NCI-H82 treated with DMSO at 0.1 percent for 48 hours (cell line): ENCODE measurements around the gene CARD8.

ENCODE experiments used
- DNase-seq: peaks from one replicate; lab custom pipeline; 2025; ENCODE audit not compliant: unreplicated experiment; lab: John Stamatoyannopoulos, UW

Gene CARD8

DNA sequence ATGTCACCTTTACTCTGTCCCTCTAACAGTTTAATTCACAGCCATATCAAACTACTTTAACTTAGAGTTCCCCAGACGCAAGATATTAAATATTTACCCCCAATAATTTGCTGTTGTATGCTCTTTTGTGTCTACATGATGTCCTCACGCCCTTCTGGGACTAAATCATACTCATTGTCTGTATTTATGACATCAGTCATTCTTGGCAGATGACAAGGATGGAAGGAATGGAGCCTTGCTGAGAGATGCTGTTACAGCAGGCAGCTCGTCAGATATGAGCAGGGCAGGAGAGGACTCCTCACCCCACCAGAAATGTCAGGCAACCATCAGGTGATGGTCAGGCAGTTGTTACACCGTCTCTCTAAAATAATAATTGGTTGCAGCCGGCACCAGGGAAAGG, 41.8 kb downstream of the CARD8 start:
- DNase-seq: no peak

DNA sequence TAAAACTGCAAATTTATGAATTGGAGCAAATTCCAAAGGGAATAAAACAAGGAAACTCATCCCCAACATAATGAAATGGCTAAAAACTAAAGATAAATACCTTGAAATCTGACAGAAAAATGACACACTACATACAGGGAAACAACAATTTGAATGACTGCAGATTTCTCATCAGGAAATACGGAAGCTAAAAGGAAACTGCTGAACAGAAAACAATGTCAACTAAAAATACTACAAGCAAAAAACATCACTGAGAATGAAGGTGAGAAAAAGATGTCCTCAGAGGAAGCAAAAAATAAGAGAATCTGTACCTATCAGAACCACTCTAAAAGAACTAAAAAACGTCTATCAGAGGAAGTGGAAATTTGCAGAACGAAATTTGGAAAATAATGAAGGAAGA, 45.7 kb downstream of the CARD8 start:
- no peak for DNase-seq

DNA sequence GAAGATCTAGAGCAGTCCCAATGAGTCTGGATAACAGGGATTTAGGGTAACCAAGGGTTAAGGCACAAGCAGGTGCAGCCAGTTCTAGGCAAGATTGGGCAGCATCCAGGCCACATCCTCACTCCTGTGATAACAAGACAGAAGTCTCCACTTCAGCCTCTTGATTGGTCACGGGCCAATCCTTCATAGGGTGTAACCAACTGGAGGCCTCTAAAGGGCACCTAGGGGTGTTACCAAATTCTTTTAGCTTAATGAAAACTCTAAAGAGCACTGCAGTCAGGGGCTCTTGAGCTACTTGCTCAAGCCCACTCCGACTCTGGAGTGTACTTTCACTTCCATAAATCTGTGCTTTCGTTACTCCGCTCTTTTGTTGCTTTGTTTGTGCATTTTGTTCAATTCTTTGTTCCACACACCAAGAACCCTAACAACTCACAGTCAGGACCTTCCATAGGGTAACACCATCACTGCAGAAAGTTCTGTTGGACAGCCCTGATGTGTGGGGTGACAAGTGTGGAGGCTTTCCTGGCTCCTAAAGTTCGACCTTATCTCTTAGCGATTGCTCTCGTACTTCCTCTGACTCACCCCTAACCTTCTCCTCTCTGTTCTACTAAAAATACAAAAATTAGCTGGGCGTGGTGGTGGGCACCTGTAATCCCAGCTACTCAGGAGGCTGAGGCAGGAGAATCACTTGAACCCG, 49.2 kb downstream of the CARD8 start:
- no peak for DNase-seq

DNA sequence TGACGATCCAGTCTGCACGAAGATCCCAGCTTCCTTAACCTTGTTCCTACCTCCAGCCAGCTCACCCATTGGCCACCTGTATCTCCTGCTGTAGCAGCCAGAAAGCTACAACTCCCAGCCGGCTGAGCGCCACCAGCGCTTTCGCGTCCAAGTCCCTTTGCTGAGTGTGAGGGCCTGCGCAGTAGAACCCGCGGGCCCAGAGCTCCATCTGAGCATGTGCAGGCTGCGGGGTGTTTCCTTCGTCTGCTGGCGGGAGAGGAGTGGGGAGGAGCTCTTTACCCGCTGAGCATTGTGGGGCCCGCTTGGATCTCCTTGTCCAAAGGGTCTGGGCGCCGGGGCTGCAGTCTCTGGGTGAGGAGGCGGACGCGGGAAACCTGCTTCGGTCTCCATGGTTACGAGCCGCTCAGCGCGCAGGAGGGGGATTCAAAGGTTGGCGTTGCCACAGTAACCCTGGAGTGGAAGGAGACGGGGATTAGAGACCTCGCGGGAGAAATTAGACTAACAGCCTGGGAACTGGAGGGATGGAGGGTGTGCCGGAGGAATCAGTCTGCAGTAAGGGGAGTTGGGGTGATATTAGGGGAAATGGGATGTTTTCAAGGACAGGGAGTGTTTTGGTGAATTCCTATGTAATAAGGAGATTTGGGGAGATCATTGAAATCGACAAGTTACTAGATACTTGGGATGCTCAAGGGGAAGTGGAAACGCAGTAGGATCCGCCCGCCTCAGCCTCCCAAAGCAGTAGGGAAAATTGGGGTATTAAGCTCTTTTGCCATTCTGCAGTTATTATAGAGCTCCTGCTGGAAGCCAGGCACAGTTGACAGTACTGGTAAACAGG, 51.7 kb downstream of the CARD8 start:
- peak; percentile 98 for DNase-seq

DNA sequence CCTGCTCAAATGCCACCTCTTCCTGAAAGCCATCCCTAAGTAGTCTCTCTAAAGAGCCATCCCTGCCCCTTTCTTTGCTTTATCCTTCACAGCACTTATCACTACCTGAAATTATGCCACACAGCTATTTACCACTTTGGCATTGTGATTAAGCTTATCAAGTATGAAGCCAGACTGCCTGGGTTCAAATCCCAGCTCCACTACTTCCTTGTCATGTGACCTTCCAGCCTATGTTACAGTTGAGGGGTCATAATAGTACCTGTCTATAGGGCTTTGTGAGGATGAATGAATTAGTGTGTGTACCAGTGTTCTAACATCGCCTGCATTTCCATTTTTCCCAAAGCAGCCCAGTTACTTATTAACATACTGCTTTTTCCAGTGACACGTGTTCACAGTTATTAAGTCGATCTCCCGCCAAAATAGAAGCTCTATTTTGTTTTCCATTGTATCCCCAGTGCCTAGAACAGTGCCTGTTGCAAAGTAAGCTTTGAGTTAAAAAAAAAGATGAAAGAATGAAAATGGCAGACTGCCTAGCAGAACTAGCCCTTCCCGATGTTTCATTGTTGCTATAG, 52.4 kb downstream of the CARD8 start:
- DNase-seq: no peak

DNA sequence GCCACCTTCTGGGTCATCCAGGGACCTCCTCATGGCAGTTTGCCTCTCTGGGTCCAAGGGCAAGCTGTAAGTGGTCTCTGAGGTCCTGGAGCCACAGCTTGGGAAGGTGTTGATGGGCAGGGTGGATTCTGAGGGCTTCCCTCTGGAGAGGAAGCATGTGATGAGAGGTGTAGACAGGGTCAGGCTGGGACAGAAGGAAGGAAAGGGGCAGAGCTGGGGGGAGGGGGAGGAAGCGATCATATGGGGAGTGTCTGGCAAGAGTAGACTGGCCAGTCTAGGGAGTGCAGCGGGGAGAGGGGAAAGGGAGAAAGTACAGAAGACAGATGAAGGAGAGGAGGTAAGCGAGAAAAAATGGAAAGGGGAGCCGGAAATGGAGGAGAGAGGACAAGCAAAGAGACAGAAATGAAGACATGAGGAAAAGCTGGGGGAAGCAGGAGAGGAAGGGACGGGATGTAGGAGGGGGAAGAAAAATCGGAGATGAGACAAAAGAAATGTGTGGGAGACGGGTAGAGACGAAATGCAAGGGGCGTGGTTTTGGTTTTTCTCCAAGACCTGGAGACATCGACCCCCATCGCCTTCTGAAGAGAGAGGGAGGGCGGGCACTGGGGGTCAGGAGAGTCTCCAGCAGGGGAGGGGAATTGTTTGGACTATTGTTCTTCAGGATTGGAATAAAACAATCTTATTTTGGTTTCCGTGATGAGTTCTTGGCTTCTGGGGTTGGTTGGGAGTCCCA, 58.6 kb downstream of the CARD8 start:
- DNase-seq: no peak

DNA sequence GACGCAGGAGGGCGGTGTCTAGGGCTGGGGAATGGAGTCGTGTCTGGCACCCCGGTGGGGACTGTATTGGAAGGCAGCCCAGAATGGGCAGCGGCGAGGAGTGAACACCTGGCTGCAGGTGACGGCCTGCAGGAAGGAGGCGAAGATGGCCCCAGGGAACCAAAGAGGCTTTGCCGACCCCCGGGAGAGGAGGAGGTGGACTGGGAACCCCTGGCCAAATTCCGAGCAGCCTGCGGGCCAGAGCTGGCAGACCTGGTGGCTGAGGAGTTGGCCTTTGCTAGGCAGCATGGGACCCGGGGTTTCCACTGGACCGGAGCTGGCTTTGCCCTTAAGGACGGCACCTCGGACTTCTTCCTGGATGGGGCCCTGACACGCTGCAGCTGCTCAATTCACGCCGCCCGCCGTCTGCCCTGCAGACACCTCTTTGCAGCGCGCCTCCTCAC, 59.4 kb downstream of the CARD8 start:
- no peak for DNase-seq

DNA sequence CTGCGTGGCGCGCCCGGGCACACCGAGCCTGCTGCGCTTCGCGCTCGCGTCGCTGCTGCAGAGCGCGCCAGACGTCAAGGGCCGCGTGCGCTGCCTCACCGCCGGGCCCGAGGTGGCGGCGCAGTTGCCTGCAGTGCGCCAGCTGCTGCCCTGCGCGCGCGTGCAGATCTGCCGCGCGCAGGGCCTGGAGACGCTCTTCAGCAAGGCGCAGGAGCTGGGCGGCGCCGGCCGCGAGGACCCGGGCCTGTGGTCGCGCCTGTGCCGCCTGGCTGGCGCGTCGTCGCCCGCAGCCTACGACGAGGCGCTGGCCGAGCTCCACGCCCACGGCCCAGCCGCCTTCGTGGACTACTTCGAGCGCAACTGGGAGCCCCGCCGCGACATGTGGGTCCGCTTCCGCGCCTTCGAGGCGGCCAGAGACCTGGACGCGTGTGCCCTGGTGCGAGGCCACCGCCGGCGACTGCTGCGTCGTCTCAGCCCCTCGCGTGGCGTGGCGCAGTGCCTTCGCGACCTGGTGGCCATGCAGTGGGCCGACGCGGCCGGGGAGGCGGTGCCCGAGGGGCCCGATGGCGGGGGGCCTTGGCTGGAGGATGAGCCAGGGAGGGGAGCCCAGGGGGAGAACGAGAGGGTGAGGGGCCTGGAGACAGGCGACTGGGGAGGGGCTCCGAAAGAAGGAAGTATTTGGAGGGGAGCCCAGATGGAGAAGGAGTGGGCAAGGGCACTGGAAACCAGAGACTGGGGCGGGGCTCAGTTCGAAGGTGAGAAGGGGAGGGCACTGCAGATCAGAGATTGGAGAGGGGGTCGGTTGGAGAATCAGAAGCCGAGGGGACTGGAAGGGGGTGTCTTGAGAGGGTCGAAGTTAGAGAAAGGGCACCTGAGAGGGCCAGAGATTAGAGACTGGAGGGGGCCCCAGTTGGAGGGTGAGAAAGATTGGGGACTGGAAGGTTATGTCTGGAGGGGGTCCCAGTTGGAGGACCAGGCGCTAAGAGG, 60.6 kb downstream of the CARD8 start:
- no peak for DNase-seq

DNA sequence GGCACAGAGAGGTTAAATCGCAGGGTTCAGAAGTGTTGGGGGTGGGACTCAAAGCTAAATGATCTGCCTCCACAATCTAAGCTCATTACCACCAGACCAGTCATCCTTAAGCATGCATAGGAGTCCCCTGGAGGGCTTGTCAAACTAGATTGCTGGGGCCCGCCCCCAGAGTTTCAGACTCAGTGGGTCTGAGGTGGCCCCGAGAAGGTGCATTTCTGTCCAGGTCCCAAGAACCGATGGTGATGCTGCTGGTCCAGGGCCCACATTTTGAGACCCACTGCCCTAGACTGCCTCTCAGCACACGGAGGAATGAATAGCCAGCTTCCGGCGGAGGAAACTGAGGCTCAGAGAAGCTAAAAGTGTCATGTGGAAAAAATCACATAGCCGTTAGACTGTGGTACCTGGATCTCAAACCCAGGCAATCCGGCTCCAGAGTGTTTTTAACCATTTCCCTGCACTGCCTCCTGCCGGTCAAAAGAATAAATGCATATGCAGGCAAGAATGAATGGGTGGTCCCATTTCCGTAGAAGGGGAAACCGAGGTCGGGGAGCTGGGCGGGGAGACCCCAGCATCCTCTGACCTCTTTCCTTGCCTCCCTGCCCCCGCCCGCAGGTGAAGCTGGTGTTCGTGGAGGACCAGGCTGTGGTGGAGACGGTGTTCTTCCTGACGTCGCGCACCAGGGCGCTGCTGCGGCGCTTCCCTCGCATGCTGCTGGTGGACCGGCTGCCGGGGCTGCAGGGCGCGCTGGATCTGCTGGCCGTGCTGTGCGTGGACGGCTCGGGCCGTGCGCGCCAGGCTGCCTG, 61.5 kb downstream of the CARD8 start:
- no peak for DNase-seq

DNA sequence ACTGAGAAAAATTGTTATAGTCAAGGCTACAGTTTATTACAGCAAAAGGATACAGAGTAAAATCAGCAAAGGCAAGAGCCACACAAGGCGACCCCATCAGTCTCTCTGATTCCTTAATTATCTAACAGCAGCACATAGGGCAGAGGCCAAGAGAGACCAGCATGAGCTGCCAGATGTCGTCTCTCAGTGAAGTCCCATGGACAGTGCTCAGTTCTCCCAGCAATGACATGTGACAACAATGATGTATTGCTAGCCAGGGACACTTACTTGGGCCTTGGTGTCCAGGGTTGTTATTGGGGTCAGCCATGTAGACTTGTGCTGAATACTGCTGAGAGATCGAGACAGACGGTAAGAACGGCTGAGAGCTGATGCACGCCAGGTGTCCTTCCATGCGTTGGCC, 63.0 kb downstream of the CARD8 start:
- DNase-seq: no peak

DNA sequence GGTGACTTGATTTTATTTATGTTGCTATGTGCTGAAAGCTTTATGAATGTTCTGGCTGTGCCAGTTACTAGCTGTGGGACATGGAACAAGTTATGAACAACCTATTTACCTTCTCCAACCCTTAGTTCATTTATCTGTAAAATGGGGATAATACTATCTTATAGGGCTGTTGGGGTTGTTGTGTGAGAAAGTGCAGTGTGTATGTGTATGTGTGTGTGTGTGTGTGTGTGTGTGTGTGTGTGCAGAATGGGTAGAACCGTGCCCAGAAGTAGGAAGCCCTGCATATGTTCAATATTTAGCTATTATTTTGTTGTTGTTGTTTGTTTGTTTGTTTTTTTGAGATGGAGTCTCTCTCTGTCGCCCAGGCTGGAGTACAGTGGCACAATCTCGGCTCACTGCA, 64.8 kb downstream of the CARD8 start:
- no peak for DNase-seq

DNA sequence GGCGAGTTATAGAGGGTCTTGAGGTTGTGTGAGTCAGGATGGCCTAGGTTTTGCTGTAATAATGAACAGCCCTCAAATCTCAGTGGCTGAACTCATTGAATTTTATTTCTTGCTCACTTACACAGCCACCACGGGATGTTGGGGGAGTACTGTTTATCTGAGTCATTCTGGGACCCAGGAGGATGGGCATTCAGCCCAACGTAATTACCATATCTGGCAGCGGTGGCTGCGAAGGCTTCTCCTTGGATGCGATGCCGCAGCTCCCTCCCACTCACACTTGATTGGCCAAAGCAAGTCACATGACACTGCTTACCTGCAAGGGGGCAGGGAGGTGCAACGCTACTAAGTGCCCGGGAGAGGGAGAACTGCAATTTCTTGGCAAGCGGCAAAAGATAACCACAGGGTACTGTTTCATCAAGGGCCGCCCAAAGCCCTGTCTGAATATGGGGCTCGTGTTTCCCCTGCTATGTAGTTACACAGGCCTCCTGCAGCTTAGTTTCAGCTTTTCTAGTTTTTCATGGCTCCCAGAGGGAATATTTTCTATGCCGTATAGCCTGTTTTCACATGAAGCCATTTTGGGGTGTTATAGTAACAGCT, 65.3 kb downstream of the CARD8 start:
- DNase-seq: no peak

DNA sequence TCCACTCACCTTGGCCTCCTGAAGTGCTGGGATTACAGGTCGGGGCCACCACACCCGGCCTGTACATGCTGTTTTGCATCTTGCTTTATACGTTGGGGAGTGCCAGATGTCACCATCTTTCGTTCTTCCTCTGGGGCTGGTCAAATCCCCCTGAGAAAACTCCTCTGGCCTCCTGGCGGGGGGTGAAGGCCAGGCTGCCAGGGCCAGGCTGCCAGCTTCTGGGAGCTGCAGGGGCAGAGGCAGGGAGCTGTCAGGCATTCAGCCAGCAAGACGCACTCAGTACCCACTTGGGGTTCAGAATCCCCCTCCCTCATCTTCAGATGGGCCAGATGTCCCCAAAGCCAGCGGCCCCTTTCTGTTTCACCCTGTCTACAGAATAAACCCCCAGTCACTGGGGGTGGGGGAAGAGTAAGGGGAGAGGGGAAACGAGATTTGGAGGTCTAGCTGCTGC, 69.1 kb downstream of the CARD8 start:
- peak; percentile 53 for DNase-seq

DNA sequence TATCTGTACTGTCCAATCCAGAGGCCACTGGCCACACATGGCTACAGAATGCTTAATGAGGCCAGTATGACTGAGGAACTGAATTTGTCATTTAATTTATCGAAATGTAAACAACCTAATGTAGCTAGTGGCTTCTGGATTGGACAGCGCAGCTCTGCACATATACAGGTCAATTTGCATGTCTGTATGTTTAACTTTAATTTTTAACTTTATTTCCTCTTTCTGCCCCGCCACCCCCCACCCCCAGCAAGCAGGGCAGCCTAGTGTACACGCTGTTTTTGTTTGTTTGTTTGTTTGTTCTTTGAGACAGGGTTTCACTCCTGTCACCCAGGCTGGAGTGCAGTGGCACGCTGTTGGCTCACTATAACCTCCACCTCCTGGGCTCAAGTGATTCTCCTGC, 69.7 kb downstream of the CARD8 start:
- DNase-seq: no peak

DNA sequence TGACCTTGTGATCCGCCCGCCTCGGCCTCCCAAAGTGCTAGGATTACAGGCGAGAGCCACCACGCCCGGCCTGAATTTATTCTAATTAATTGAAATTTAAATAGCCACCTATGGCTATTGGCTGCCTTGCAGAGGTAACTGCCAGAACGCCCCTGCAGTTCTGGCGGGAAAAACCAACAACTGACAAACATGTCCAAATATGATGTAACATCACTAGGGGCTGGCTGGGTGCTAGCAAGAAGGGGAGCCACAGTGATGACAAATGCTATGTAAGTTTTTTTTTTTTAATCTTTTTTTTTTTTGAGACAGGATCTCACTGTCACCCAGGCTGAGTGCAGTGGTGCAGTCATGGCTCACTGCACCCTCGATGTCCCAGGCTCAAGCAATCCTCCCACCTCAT, 72.4 kb downstream of the CARD8 start:
- DNase-seq: no peak

DNA sequence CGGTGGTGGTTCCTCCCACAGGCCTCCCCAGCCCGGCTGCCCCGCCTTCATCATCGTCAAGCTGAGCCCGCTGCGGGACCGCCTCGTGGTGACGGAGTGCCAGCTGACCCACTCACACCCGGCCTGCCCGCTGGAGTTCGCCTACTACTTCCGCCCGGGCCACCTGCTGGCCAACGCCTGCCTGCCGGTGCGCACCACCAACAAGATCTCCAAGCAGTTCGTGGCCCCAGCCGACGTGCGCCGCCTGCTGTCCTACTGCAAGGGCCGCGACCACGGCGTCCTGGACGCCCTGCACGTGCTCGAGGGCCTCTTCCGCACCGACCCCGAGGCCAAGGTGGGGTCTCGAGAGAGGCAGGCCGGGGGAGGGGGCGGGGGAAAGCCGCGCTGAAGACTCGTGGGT, 73.3 kb downstream of the CARD8 start:
- DNase-seq: no peak

DNA sequence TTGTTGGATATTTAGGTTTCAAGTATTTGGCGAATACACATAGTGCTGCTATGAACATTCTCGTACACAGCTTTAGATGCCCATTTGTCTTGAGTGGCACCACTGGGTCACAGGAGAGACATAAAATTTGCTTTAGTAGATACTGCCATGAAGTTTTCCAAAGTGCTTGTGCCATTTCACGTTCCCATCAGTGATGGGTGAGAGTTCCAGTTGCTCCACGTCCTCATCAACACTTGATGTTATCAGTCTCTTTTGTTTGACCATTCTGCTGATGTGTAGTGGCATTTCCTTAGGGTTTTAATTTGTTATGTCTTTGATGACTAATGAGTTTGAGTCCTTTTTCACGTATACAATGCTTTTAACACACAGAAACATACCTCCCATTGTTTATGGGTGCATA, 74.2 kb downstream of the CARD8 start:
- no peak for DNase-seq

DNA sequence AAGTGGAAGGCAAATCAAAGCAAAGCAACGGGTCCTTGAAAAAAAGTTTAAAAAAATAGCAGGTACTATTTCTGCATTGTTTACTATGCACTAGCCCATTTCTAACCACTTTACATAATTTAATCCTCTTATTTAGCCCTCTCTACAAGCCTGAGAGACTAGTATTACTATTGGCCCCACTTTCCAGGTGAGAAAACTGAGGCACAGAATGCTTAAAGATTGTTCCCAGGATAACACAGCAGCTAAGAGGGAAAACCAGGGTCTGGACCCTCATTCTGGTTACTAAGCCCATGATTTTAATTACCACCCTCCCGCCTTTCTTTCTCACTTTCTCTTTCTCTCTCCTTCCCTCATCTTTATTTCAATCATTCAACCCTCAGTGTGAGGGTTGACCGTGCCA, 79.5 kb downstream of the CARD8 start:
- DNase-seq: no peak

DNA sequence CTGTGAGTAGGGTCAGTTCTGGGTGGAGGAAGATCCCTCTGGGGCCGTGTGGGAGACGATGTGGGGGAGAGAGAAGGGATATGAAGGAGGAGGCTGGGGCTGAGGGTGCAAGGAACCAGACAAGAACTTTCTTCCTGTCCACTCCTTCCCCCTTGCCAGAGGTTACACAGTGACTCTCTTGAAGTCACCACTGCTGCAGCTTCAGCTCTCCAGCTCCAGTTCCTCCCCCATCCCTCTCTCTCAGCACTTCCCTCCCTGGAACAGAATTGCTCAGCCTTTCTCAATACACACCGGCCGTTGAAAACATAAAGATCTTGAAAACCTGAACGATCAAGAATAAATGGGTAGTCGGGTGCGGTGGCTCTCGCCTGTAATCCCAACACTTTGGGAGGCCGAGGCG, 80.1 kb downstream of the CARD8 start:
- no peak for DNase-seq
